ENCODE measurements around the gene MIPEP.

DNA sequence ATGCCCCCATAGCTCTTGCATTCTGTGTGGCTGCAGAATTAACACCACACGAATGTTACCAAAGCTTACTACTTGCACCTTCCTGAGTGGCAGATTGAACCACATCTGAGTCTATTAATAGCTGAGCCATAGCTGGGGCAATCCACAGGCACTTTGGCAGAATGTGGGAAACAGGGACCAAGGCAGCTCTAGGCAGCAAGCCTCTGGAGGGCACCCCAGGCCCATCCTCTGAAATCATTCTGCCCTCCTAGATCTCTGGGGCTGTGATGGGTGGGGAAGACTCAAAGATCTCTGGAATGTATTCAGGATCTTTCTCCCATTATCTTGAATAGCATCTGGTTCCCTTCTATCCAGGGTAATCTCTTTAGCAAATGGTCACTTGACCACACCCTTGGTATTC, 179.7 kb downstream of the MIPEP start:
- TF ChIP-seq, protein P1, sequence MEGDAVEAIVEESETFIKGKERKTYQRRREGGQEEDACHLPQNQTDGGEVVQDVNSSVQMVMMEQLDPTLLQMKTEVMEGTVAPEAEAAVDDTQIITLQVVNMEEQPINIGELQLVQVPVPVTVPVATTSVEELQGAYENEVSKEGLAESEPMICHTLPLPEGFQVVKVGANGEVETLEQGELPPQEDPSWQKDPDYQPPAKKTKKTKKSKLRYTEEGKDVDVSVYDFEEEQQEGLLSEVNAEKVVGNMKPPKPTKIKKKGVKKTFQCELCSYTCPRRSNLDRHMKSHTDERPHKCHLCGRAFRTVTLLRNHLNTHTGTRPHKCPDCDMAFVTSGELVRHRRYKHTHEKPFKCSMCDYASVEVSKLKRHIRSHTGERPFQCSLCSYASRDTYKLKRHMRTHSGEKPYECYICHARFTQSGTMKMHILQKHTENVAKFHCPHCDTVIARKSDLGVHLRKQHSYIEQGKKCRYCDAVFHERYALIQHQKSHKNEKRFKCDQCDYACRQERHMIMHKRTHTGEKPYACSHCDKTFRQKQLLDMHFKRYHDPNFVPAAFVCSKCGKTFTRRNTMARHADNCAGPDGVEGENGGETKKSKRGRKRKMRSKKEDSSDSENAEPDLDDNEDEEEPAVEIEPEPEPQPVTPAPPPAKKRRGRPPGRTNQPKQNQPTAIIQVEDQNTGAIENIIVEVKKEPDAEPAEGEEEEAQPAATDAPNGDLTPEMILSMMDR (conservative IDR thresholded peaks at IDR 0.05; ENCODE audit: low read depth, low read length): no peak
- no peak for TF ChIP-seq EZH2 (IDR thresholded peaks at IDR 0.05; ENCODE audit: borderline replicate concordance, low read depth, low read length, poor library complexity, severe bottlenecking)
